Spleen (tissue), 11 donors: ENCODE results near the gene DMRTC2. TPM values are rescaled to one million over a fixed set of nuclear protein-coding genes. Genes with fewer than 3 reads are reported as not detected.
A peak's percentile ranks its signal among the peaks of the same experiment; 100 is the strongest.

ENCODE experiments used
- DNase-seq: peaks from one replicate; pipeline ENCODE4 v3.0.0-alpha.2; 2020
- H3K27ac ChIP-seq, 8 donors: fragments of 200-600 bp; sonication (generic) in 7 of 8; 1 replicate in 4 of 8; 2 replicates in 4 of 8; pipeline versions ENCODE4 v1.5.0 to v1.8.0; 2016 to 2021; ENCODE audit warnings: inconsistent platforms in 4 of 8, mild to moderate bottlenecking in 4 of 8, moderate library complexity in 1 of 8
- H3K27me3 ChIP-seq, 7 donors: fragments of 200-600 bp; sonication (generic) in 6 of 7; replicated peaks in 1 of 7; 1 replicate in 4 of 7; 2 replicates in 3 of 7; pipeline versions ENCODE4 v1.5.0 to v1.8.0; 2016 to 2021; ENCODE audit warnings: inconsistent platforms in 3 of 7, mild to moderate bottlenecking in 1 of 7
- H3K36me3 ChIP-seq, 6 donors: fragments of 200-600 bp; sonication (generic) in 5 of 6; 1 replicate in 4 of 6; 2 replicates in 2 of 6; pipeline versions ENCODE4 v1.5.0 to v1.8.0; 2016 to 2021; ENCODE audit warnings: inconsistent platforms in 2 of 6
- H3K4me1 ChIP-seq, 6 donors: fragments of 200-600 bp; sonication (generic) in 5 of 6; 1 replicate in 3 of 6; 2 replicates in 3 of 6; pipeline versions ENCODE4 v1.5.0 to v1.8.0; 2016 to 2021; ENCODE audit warnings: inconsistent platforms in 3 of 6
- H3K4me3 ChIP-seq, 8 donors: fragments of 200-600 bp; sonication (generic) in 7 of 8; 1 replicate in 4 of 8; 2 replicates in 4 of 8; pipeline versions ENCODE4 v1.5.0 to v1.8.0; 2016 to 2021; ENCODE audit warnings: inconsistent platforms in 4 of 8, mild to moderate bottlenecking in 4 of 8, moderate library complexity in 2 of 8
- H3K9me3 ChIP-seq, 8 donors: fragments of 200-600 bp; sonication (generic) in 7 of 8; 1 replicate in 4 of 8; 2 replicates in 4 of 8; pipeline versions ENCODE4 v1.5.0 to v1.8.0; 2016 to 2021; ENCODE audit warnings: inconsistent platforms in 4 of 8
- CTCF ChIP-seq, 11 experiments: fragments of 200-600 bp in 7 of 11; fragments of 450-650 bp in 4 of 11; sonication (generic) in 4 of 11; IDR thresholded peaks in 8 of 11; conservative IDR thresholded peaks in 3 of 11; 1 replicate in 7 of 11; 2 replicates in 4 of 11; pipeline versions ENCODE4 v1.4.0 to v1.8.0; 2016 to 2021; ENCODE audit warnings: antibody characterized with exemption in 11 of 11, inconsistent platforms in 4 of 11, mild to moderate bottlenecking in 1 of 11
- POLR2A ChIP-seq, 3 donors: fragments of 450-650 bp; IDR thresholded peaks; one replicate each; pipeline ENCODE4 v1.5.1; 2017; ENCODE audit warnings: antibody characterized with exemption in 3 of 3, mild to moderate bottlenecking in 1 of 3
- POLR2AphosphoS5 ChIP-seq, 3 donors: sonication (generic); formaldehyde crosslinking; IDR thresholded peaks; one replicate each; pipeline ENCODE4 v1.5.1; 2017; ENCODE audit warnings: antibody characterized with exemption in 3 of 3
- WGBS, 5 donors: extraction: QIAGEN DNeasy Blood & Tissue Kit in 3 of 5; methylation state at CpG; one replicate each; pipeline versions ENCODE4 v1.1.5 to v1.1.7; 2013 to 2018; 5-methylcytosine and 5-hydroxymethylcytosine counted together
- intact Hi-C: fragments of 100-400 bp; cut with DNase I; formaldehyde crosslinking; loops from one replicate; pipeline ENCODE4 v1.15.0; 2023; ENCODE audit warnings: low total_unique reads
- polyA plus RNA-seq, 3 donors: library from polyadenylated mRNA; stranded (reverse); fragments of 200-250 nt; gene quantifications; one replicate each; pipeline ENCODE4 v1.2.1, GENCODE V29; 2013
- total RNA-seq, 7 donors: library from RNA; depleted of rRNA in 3 of 7; stranded (reverse); fragments of >200 nt in 3 of 7; fragmentation: NEBNext Ultra II Directional in 4 of 7; extraction: Animal tissue kit (Norgen Biotek cat#: 25700) in 4 of 7; gene quantifications; one replicate each; pipeline versions ENCODE4 v1.1.0 to v1.2.1, GENCODE V29; 2016 to 2021
- donor health status: healthy with polysubstance abuse.
- donor health status: DM: no; HTN: no; CAD: no; lungs with moderate emphysema.
- donor health status: DM: no; HTN: no; CAD: no.
- donor health status: Bipolar disorder and iron deficiency.
- donor health status: healthy.
- donor health status: DM: no; HTN: no; CAD: no.
- donor health status: DM: yes; HTN: yes; CAD: no.

The DMRTC2 gene
- total and polyA plus RNA-seq, 10 donors, result not detected

- H3K27ac ChIP-seq, result no peak overlapping the region
- no peak for DNase-seq
- no peaks in the 10 kb centered on the region for H3K9me3 ChIP-seq
- peaks cover 0 to 3% (median under 1%) of the 10 kb centered on the region in 6 donors for H3K4me1 ChIP-seq
- TF ChIP-seq POLR2AphosphoS5 (IDR thresholded peaks at IDR 0.05) (no peak), CTCF (IDR thresholded peaks at IDR 0.05 in 8 of 11, conservative IDR thresholded peaks at IDR 0.05 in 3 of 11) (no peak), POLR2A (IDR thresholded peaks at IDR 0.05) (no peak)
- intact Hi-C loops, result no loop called here
- WGBS, 5 donors, result 42 to 53% (median 48%) methylated on average over 2 of the region's 2 CpGs
- no peaks in the 10 kb centered on the region for H3K36me3 ChIP-seq
- no peak overlapping the region for H3K4me3 ChIP-seq
- H3K27me3 ChIP-seq, result peaks cover 0 to 3% (median 0%) of the 10 kb centered on the region in 7 donors
Measured at GRCh38 chr19:41853768-41854167, 8.9 kb downstream of the DMRTC2 start.

- Histone ChIP-seq H3K4me3 (peak overlapping the region in 6 of 8 donors; percentile 58 to 99 (median 98)), H3K36me3 (peaks cover 4 to 35% (median 31%) of the 10 kb centered on the region in 6 donors), H3K27me3 (no peaks in the 10 kb centered on the region), H3K9me3 (no peaks in the 10 kb centered on the region), H3K4me1 (peaks cover 31 to 50% (median 46%) of the 10 kb centered on the region in 6 donors), H3K27ac (peak overlapping the region; percentile 92 to 99 (median 96))
- no peak for DNase-seq
- intact Hi-C loops, result no loop called here
- 2 to 4% (median 4%) methylated on average over 8 of the region's 8 CpGs for WGBS, 5 donors
- TF ChIP-seq CTCF (IDR thresholded peaks at IDR 0.05 in 8 of 11, conservative IDR thresholded peaks at IDR 0.05 in 3 of 11), result no peak
- no peak for TF ChIP-seq POLR2A (IDR thresholded peaks at IDR 0.05)
- no peak for TF ChIP-seq POLR2AphosphoS5 (IDR thresholded peaks at IDR 0.05)
Measured at GRCh38 chr19:41859213-41859617, 14.4 kb downstream of the DMRTC2 start.

GRCh38 chr19:41859618-41860418, 15.0 kb downstream of the DMRTC2 start, which contains the start of gene RPS19:
RPS19 (plus strand) TSS chr19:41860255; CDS start chr19:41860775, 520 bp downstream.
- intact Hi-C loops, result no loop called here
- no peaks in the 10 kb centered on the region for H3K27me3 ChIP-seq

More at GRCh38 chr19:41859618-41860418, 15.0 kb downstream of the DMRTC2 start, which contains the start of gene RPS19:
- DNase-seq, result peak; percentile 99
- Histone ChIP-seq H3K4me3 (peak within 1 kb of the TSS; percentile 58 to 99 (median 96)), H3K9me3 (no peaks in the 10 kb centered on the region), H3K36me3 (peaks cover 6 to 41% (median 37%) of the 10 kb centered on the region in 6 donors), H3K4me1 (peaks cover 31 to 56% (median 52%) of the 10 kb centered on the region in 6 donors), H3K27ac (peak within 1 kb of the TSS; percentile 92 to 99 (median 96))
- 0 to 1% (median 0%) methylated on average over 46 to 76 of the region's 76 CpGs for WGBS, 5 donors
- TF ChIP-seq POLR2A (IDR thresholded peaks at IDR 0.05) (peak; percentile 48 to 75 (median 51)), CTCF (IDR thresholded peaks at IDR 0.05 in 8 of 11, conservative IDR thresholded peaks at IDR 0.05 in 3 of 11) (peak; percentile 53 to 95 (median 84)), POLR2AphosphoS5 (IDR thresholded peaks at IDR 0.05) (peak; percentile 94 to 96 (median 96))
